DND-41 (cell line): ENCODE results near the gene VMA21.

Experiments
- CTCF ChIP-seq: IDR thresholded peaks from 2 replicates; pipeline ENCODE4 v1.5.1; 2012; ENCODE audit warnings: borderline replicate concordance, low read length, moderate library complexity, mild to moderate bottlenecking; ENCODE audit not compliant: poor library complexity, severe bottlenecking; ENCODE audit errors: extremely low read depth
- EZH2 ChIP-seq: IDR thresholded peaks from 3 replicates; pipeline ENCODE4 v1.6.1; 2012; ENCODE audit warnings: borderline replicate concordance, low read depth, mild to moderate bottlenecking, moderate library complexity, low read length, inconsistent platforms; ENCODE audit not compliant: severe bottlenecking

GRCh38 chrX:151424505-151424904 is 27.5 kb downstream of the VMA21 start:
- TF ChIP-seq CTCF (no peak), EZH2 (no peak)
